Sigmoid colon (tissue), 4 donors: Measurements from ENCODE around the gene SEPTIN11.

Experiments
- CTCF ChIP-seq, 4 experiments: fragments of 450-650 bp in 3 of 4; fragments of 200-600 bp in 1 of 4; IDR thresholded peaks; one replicate each; pipeline ENCODE4 v1.5.1; 2016 to 2019; ENCODE audit warnings: antibody characterized with exemption in 4 of 4, mild to moderate bottlenecking in 3 of 4, moderate library complexity in 2 of 4
- POLR2A ChIP-seq, 2 donors: fragments of 450-650 bp; IDR thresholded peaks; one replicate each; pipeline ENCODE4 v1.6.1; 2016; ENCODE audit warnings: antibody characterized with exemption in 2 of 2, mild to moderate bottlenecking in 2 of 2, moderate library complexity in 2 of 2
- POLR2AphosphoS5 ChIP-seq, 4 donors: sonication (generic); formaldehyde crosslinking; IDR thresholded peaks; one replicate each; pipeline ENCODE4 v1.6.1; 2017; ENCODE audit warnings: antibody characterized with exemption in 4 of 4

GRCh38 chr4:76987685-76988084, 38.1 kb downstream of the SEPTIN11 start:
- TF ChIP-seq POLR2A (IDR thresholded peaks at IDR 0.05) (no peak), CTCF (IDR thresholded peaks at IDR 0.05) (no peak), POLR2AphosphoS5 (IDR thresholded peaks at IDR 0.05) (no peak)
